Measurements from ENCODE around the gene SOAT2. TPM values are rescaled to one million over a fixed set of nuclear protein-coding genes. Genes with fewer than 3 reads are reported as not detected.

SOAT2 gene
- total and polyA plus RNA-seq, 2 donors (not counting 3 experiments of a cell fraction or from before 2014, with no cell fraction given): not detected

DNA sequence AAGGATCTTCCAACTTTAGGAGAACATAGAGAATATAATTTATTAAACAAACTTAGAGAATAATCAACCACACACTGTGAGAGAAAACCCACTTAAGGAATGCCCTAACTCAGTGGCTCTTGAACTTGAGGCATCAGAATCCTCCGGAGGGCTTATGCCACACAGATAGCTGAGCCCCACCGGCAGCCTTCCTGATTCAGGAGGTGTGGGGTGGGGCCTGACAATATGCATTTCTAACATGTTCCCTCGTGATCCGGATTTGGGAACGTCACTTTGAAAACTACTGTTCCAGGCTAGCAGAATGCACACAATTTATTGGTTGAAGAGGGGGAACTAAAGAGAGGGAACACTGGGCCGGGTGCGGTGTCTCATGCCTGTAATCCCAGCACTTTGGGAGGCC, 2.0 kb upstream of the SOAT2 start:
- no peaks in the 10 kb centered on the region for H3K36me3 ChIP-seq (ENCODE audit: control insufficient read depth in 2 of 2, extremely low read depth in 1 of 2, insufficient read depth in 2 of 2, low read length in 2 of 2)
- FAIRE-seq: no peak
- no peak overlapping the region for H3K4me3 ChIP-seq (replicated peaks in 1 of 3; ENCODE audit: insufficient read depth in 1 of 3, low read depth in 1 of 3, low read length in 3 of 3)
- no peak overlapping the region for H3K9ac ChIP-seq (replicated peaks; ENCODE audit: extremely low read depth, insufficient read depth, low read length)
- H3K9me1 ChIP-seq (replicated peaks; ENCODE audit: control insufficient read depth, extremely low read depth, insufficient read depth, low read length): no peaks in the 10 kb centered on the region
- DNase-seq (ENCODE audit: low read depth, low spot score): no peak
- no TSS peak for BruUV-seq (replicated peaks)
- no peak overlapping the region for H2AFZ ChIP-seq (ENCODE audit: low read depth, low read length)
- H4K20me1 ChIP-seq (replicated peaks; ENCODE audit: control insufficient read depth, extremely low read depth, insufficient read depth, low read length): no peaks in the 10 kb centered on the region
- dilution Hi-C loops (cut with MboI; ENCODE audit: extremely low pct_ligation_motif_present, low sequenced_read_pairs): no loop called here
- H3K27me3 ChIP-seq (ENCODE audit: control insufficient read depth in 2 of 2, insufficient read depth in 2 of 2, low read length in 2 of 2): no peaks in the 10 kb centered on the region
- H3K9me3 ChIP-seq (replicated peaks; ENCODE audit: control insufficient read depth, insufficient read depth, low read length): no peaks in the 10 kb centered on the region
- ChIA-PET POLR2A (interaction anchor here (0.7 kb wide), 1 partner anchor 379 kb away, joined by 4 read pairs; no protein-coding TSS in a partner anchor), CTCF (interaction anchor here (1.2 to 10.8 kb wide), 3 partner anchors 34 to 96 kb away, joined by 3 to 463 read pairs (median 34); no protein-coding TSS in a partner anchor)
- no peak overlapping the region for H3K4me2 ChIP-seq (ENCODE audit: insufficient read depth, low read length)
- H3K27ac ChIP-seq (ENCODE audit: insufficient read depth, low read depth, low read length): no peak overlapping the region
- no peak for TF ChIP-seq MYC (IDR thresholded peaks at IDR 0.05; ENCODE audit: low read depth, low read length)
- no peak for TF ChIP-seq POLR2A (IDR thresholded peaks at IDR 0.05; ENCODE audit: low read depth, low read length)
- no peak for TF ChIP-seq GATA2 (IDR thresholded peaks at IDR 0.05; ENCODE audit: insufficient read depth, insufficient read length, low read depth, low read length)
- TF ChIP-seq, protein P1, sequence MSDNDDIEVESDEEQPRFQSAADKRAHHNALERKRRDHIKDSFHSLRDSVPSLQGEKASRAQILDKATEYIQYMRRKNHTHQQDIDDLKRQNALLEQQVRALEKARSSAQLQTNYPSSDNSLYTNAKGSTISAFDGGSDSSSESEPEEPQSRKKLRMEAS (IDR thresholded peaks at IDR 0.05; ENCODE audit: insufficient read depth, insufficient read length): no peak
- TF ChIP-seq EZH2 (IDR thresholded peaks at IDR 0.05; ENCODE audit: borderline replicate concordance, low read depth, low read length, severe bottlenecking): no peak
- TF ChIP-seq JUN (IDR thresholded peaks at IDR 0.05; ENCODE audit: borderline replicate concordance, insufficient read depth, insufficient read length, low read depth): no peak
- no peak for TF ChIP-seq FOS (IDR thresholded peaks at IDR 0.05; ENCODE audit: borderline replicate concordance, insufficient read depth, low read length)
- no peak for TF ChIP-seq POLR2AphosphoS5 (IDR thresholded peaks at IDR 0.05; ENCODE audit: insufficient read depth, low read depth, low read length)
- TF ChIP-seq, protein P2, sequence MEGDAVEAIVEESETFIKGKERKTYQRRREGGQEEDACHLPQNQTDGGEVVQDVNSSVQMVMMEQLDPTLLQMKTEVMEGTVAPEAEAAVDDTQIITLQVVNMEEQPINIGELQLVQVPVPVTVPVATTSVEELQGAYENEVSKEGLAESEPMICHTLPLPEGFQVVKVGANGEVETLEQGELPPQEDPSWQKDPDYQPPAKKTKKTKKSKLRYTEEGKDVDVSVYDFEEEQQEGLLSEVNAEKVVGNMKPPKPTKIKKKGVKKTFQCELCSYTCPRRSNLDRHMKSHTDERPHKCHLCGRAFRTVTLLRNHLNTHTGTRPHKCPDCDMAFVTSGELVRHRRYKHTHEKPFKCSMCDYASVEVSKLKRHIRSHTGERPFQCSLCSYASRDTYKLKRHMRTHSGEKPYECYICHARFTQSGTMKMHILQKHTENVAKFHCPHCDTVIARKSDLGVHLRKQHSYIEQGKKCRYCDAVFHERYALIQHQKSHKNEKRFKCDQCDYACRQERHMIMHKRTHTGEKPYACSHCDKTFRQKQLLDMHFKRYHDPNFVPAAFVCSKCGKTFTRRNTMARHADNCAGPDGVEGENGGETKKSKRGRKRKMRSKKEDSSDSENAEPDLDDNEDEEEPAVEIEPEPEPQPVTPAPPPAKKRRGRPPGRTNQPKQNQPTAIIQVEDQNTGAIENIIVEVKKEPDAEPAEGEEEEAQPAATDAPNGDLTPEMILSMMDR (IDR thresholded peaks at IDR 0.05; ENCODE audit: extremely low read depth in 1 of 2, insufficient read depth in 1 of 2, low read depth in 1 of 2, low read length in 2 of 2): no peak
- no peaks in the 10 kb centered on the region for H3K79me2 ChIP-seq (ENCODE audit: control insufficient read depth, insufficient read depth, low read length)
- intact Hi-C loops (cut with micrococcal nuclease): no loop called here
- H3K4me1 ChIP-seq (ENCODE audit: control insufficient read depth, extremely low read depth, insufficient read depth, low read length): peaks cover 25% of the 10 kb centered on the region

Data from endothelial cell of umbilical vein (primary cell).